SU-DHL-6 (cell line): ENCODE data around the gene UQCRHL.

ENCODE experiments used
- H2AFZ ChIP-seq: fragments of 200-600 bp; sonication (generic); 2 replicates; pipeline ENCODE4 v1.6.1; 2014; ENCODE audit warnings: low read depth, mild to moderate bottlenecking, moderate library complexity, mixed read lengths, antibody characterized with exemption, low read length; ENCODE audit not compliant: severe bottlenecking
- H3F3A ChIP-seq: fragments of 200-600 bp; shearing (Covaris generic); 2 replicates; pipeline ENCODE4 v1.6.0; 2016; ENCODE audit warnings: antibody characterized with exemption, mild to moderate bottlenecking; ENCODE audit not compliant: insufficient read depth
- H3K27ac ChIP-seq: fragments of 200-600 bp; sonication (generic); 2 replicates; pipeline ENCODE4 v1.5.1; 2016; ENCODE audit warnings: low read depth, mild to moderate bottlenecking, low read length, moderate library complexity, mixed read lengths
- H3K27me3 ChIP-seq: fragments of 200-600 bp; sonication (generic), shearing (Covaris generic); 2 replicates; pipeline ENCODE4 v1.6.0; 2014; ENCODE audit warnings: mild to moderate bottlenecking, low read length
- H3K36me3 ChIP-seq: fragments of 200-600 bp; sonication (generic); 2 replicates; pipeline ENCODE4 v1.6.1; 2014; ENCODE audit warnings: mild to moderate bottlenecking, low read length, mixed read lengths
- H3K4me2 ChIP-seq: fragments of 300-600, 200-600 bp; shearing (Covaris generic), sonication (generic); 2 replicates; pipeline ENCODE4 v1.6.0; 2014; ENCODE audit warnings: low read length, low read depth, mild to moderate bottlenecking; ENCODE audit not compliant: poor library complexity, severe bottlenecking
- H3K4me3 ChIP-seq: fragments of 200-600 bp; sonication (generic); 2 replicates; pipeline ENCODE4 v1.5.1; 2014; ENCODE audit warnings: antibody characterized with exemption, low read length, mild to moderate bottlenecking, mixed read lengths; ENCODE audit not compliant: insufficient read depth, poor library complexity, severe bottlenecking
- H3K79me2 ChIP-seq: fragments of 200-600 bp; sonication (generic); 2 replicates; pipeline ENCODE4 v1.6.1; 2014; ENCODE audit warnings: mild to moderate bottlenecking, low read length, moderate library complexity; ENCODE audit not compliant: insufficient read depth
- H3K9ac ChIP-seq: fragments of 200-600 bp; sonication (generic); 2 replicates; pipeline ENCODE4 v1.7.0; 2014; ENCODE audit warnings: mild to moderate bottlenecking, low read length
- H3K9me2 ChIP-seq: fragments of 200-600 bp; sonication (generic); replicated peaks from 2 replicates; pipeline ENCODE4 v1.6.1; 2014; ENCODE audit warnings: low read length; ENCODE audit not compliant: insufficient read depth
- H3K9me3 ChIP-seq: fragments of 200-600 bp; sonication (generic); 2 replicates; pipeline ENCODE4 v1.6.1; 2014; ENCODE audit warnings: low read length, mixed read lengths; ENCODE audit not compliant: insufficient read depth
- H4K20me1 ChIP-seq: fragments of 200-600 bp; sonication (generic); 2 replicates; pipeline ENCODE4 v1.6.1; 2014; ENCODE audit warnings: low read depth, mild to moderate bottlenecking, antibody characterized with exemption, low read length, moderate library complexity, mixed read lengths
- EZH2phosphoT487 ChIP-seq: fragments of 200-600 bp; sonication (generic), shearing (Covaris generic); conservative IDR thresholded peaks from 2 replicates; pipeline ENCODE4 v1.6.1; 2018; ENCODE audit warnings: mild to moderate bottlenecking, antibody characterized with exemption, low read length, moderate library complexity, mixed read lengths
- TF ChIP-seq, protein P1 (sequence below): fragments of 200-600 bp; sonication (generic); IDR thresholded peaks from one replicate; pipeline ENCODE4 v1.5.1; 2017; ENCODE audit warnings: antibody characterized with exemption, mild to moderate bottlenecking, low read length, moderate library complexity; ENCODE audit not compliant: insufficient read depth, poor library complexity, severe bottlenecking

Gene UQCRHL

DNA sequence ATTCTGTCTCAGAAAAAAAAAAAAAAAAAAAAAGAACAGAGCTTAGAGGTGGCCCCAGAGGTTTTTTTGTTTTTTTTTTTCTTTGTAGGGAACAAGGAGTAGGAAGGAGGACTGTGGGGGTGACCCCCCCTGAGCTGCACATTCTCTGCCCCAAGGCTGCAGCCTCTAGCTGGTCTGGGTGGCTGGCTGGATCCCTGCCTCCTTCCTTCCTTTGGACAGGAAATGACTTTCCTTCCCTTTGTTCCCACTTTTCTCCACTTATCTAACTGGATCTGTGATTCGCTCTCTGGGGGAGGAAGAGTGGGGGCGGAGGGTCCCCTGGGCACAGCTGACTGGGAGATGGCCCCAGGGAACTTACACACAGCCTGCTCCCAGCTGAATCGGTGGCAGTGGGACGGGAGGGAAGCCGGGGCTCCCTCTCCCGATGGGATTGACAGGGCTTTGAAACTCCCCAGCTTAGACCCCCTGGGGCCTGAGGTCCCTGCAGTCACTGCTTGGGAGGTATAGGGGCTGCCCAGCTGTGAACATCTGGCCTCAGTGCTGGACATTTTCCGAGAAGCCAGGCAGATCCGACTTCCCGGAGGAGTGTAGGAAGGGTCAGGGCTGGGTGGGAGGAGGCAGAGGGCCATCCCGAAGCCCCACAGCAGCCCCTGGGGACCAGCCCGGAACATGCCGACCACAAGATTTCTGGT lies 46.8 kb downstream of the UQCRHL start:
- Histone ChIP-seq H3K79me2 (no peaks in the 10 kb centered on the region), H3K27ac (no peak overlapping the region), H4K20me1 (no peaks in the 10 kb centered on the region), H3F3A (no peaks in the 10 kb centered on the region), H3K9me2 (no peaks in the 10 kb centered on the region), H3K9ac (no peak overlapping the region), H3K27me3 (no peaks in the 10 kb centered on the region), H3K4me3 (no peak overlapping the region), H3K36me3 (no peaks in the 10 kb centered on the region), H3K9me3 (no peaks in the 10 kb centered on the region), H3K4me2 (no peak overlapping the region), H2AFZ (no peak overlapping the region)
- TF ChIP-seq EZH2phosphoT487 = no peak
- TF ChIP-seq, protein P1, sequence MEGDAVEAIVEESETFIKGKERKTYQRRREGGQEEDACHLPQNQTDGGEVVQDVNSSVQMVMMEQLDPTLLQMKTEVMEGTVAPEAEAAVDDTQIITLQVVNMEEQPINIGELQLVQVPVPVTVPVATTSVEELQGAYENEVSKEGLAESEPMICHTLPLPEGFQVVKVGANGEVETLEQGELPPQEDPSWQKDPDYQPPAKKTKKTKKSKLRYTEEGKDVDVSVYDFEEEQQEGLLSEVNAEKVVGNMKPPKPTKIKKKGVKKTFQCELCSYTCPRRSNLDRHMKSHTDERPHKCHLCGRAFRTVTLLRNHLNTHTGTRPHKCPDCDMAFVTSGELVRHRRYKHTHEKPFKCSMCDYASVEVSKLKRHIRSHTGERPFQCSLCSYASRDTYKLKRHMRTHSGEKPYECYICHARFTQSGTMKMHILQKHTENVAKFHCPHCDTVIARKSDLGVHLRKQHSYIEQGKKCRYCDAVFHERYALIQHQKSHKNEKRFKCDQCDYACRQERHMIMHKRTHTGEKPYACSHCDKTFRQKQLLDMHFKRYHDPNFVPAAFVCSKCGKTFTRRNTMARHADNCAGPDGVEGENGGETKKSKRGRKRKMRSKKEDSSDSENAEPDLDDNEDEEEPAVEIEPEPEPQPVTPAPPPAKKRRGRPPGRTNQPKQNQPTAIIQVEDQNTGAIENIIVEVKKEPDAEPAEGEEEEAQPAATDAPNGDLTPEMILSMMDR = no peak

DNA sequence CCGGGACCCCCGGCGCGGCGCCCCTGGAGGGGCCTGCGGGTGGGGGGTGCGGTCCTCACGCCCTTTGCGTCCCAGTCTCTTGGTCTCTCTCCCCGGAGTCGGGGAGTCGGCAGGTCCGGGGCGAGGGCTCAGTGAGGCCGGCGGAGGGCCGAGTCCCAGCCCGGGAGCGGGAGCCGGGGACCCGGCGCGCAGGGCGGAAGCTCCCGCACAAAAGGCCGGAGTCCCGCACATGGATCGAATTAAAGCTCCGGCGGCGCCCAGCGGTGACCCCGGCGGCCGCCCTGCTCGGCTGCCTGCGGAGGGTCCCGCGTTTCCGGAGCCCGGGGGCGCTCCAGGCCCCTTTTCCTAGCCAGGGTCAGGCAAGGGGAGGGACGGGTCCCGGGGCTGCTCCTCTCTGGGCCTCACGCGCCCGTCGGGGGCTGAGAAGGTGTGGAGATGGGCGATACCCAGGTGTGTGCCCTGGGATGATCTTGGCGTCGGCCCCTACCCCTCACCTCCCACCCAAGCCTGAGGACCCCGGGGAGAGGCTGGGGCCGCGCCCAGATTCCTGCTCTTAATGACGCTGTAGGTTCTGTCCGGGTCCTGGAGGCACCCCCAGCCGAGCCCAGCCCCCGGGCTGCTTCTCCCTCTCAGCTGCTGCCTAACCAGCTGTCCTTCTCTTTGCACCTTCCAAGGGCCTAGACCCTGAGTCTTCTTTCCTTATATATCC lies 48.3 kb downstream of the UQCRHL start:
- Histone ChIP-seq H3K4me3 (no peak overlapping the region), H3F3A (no peaks in the 10 kb centered on the region), H3K79me2 (no peaks in the 10 kb centered on the region), H4K20me1 (no peaks in the 10 kb centered on the region), H3K9me2 (no peaks in the 10 kb centered on the region), H3K27me3 (no peaks in the 10 kb centered on the region), H3K27ac (no peak overlapping the region), H3K9me3 (no peaks in the 10 kb centered on the region), H3K9ac (no peak overlapping the region), H3K4me2 (no peak overlapping the region), H2AFZ (no peak overlapping the region), H3K36me3 (no peaks in the 10 kb centered on the region)
- no peak for TF ChIP-seq EZH2phosphoT487
- TF ChIP-seq, protein P1 = no peak

DNA sequence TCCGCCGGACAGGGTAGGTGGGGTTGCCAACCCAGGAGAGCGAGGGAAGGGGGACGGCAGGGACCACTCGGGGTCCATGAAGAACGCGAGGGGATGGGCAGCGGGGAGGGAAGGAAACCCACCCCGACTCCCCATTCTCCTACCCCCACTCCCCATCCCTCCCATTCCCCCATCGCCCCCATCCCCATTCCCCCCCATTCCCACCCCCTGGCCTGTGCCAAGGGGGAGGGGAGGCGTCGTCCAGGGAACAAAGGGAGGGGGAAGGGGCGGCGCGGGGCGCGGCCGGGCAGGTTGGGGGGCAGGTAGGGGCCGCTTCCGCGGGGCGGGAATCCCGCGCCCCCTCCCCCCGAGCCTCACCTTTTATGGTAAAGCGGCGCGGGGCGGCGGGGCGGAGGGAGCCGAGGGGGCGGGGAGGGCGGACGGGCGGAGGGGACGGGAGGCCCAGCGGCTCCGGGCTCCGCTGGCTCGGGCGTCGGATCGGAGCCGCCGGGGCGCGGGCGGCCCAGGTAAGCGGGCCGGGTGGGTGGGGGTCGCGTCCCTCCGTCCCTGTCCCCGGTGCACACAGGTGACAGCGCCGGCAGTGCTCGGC lies 49.0 kb downstream of the UQCRHL start, which contains the start of gene FBLIM1:
FBLIM1 (plus strand) TSS at position 453 of the 589 bp plus-strand sequence. CDS start 6,189 bp downstream, outside the sequence.
- Histone ChIP-seq H3K9me2 (no peaks in the 10 kb centered on the region), H3K79me2 (no peaks in the 10 kb centered on the region), H4K20me1 (no peaks in the 10 kb centered on the region), H3K27ac (no peak within 1 kb of the TSS), H2AFZ (no peak within 1 kb of the TSS), H3K4me2 (no peak within 1 kb of the TSS), H3F3A (no peaks in the 10 kb centered on the region), H3K9ac (no peak within 1 kb of the TSS), H3K4me3 (no peak within 1 kb of the TSS), H3K9me3 (no peaks in the 10 kb centered on the region), H3K27me3 (no peaks in the 10 kb centered on the region), H3K36me3 (no peaks in the 10 kb centered on the region)
- TF ChIP-seq EZH2phosphoT487 = no peak
- TF ChIP-seq, protein P1 = no peak
